GM21528 (cell line): ENCODE results near the gene RIN3.

Experiments used
- ATAC-seq: cut with Tn5 transposase; IDR thresholded peaks from one replicate; pipeline ENCODE4 v1.9.1; 2021; ENCODE audit warnings: mild to moderate bottlenecking, moderate library complexity; ENCODE audit not compliant: unreplicated experiment, low FRiP score

RIN3 gene

DNA sequence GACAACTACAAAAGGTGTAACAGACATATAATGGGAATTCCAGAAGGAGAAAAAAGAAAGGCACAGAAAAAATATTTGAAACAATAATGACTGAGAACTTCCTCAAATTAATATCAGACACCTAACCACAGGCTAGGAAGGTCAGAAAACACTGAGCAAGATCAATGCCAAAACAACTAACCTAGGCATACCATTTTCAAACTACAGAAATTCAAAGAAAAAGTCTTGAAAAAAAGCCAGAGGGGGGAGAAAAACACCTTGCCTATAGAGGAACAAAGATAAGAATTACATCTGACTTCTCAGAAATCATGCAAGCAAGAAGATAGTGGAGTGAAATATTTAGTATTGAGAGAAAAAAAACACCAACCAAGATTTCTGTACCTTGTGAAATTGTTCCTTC is 77.8 kb downstream of the RIN3 start:
- ATAC-seq = no peak

DNA sequence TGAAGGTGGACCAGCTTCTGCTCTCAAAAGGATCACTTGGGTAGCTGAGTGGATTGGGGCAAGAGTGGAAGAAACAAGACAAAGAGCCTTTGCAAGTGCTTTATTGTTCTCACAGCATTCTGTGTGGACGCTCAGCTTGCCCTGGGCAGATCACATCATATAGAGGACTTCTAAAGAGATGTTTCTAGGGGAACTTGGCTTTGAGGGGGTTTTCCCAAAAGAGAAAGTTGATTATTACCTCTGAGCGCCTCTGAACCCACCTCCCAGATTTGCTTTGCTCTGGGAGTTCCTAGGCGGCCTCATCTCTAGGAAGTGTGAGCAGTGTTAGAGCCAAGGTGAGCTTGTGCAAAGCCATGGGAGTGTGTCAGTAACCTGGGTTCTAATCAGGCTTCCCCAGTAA is 81.7 kb downstream of the RIN3 start:
- no peak for ATAC-seq

DNA sequence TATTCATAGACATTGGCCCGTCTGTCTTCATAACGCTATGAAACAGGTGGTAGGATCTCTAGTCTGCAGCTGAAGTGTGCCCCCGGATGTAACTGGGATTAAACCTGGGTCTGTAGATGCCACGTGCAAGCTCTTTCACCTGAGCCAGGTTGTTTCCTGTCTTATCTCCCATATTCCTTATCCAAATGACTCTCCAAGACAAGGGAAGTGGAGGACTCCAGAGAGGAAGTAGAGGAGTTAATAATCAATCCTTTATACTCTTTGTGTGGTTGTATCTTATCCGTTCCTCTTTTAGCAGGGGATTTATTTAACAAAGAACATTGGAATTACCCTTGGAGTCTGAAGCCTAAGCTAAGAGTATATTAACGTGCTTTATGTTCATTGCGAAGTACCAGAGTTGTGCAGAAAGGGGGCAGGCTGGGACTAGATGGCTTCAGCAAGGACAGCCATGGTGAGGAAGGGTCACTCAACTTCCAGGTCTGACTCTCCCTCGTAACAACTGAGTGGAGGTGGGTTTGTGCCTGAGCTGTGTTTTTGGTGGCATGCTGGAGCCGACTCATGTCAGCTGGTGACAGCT is 82.8 kb downstream of the RIN3 start:
- no peak for ATAC-seq

DNA sequence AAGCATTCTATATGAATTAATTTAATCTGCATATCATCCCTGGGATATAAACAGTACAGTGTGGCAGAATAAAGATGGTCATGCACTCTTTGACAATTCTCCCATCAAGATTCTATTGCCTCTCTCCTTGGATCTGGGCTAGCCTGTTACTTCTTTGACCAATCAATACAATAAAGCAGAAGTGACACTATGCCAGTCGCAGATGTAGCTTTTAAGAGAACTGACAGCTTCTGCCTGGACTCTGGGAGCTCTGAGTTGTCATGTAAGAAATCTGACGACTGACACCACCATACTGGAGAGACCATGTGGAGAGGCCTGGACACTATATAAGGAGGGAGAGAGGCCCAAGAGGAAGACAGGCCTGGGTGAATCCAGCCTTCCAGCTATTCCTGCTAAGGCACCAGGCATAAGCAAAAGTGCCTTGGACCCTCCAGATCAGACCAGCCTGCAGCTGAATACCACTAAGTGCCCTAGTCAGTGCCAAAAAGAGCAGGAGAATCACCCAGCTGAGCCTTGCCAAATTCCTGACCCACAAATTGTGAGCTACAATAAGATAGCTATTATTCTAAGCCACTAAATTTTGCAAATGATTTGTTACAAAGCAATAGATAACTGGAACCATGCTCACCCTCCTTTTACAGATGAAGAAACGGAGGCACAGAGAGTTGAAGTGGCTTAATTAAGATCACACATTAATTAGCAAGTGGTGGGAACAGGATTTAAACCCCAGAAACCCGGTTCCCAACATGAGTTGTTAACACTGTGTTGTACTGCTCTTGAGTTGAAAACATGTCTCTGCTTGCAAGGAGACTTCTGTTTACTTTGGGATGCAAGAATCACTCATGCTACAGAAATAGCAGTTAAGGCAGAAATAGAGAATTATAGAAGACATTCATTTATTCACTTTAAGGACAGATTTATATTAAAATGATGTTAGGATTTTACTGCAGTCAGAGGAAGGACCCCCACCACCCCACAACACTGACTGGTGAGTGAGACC is 84.6 kb downstream of the RIN3 start:
- ATAC-seq = no peak

DNA sequence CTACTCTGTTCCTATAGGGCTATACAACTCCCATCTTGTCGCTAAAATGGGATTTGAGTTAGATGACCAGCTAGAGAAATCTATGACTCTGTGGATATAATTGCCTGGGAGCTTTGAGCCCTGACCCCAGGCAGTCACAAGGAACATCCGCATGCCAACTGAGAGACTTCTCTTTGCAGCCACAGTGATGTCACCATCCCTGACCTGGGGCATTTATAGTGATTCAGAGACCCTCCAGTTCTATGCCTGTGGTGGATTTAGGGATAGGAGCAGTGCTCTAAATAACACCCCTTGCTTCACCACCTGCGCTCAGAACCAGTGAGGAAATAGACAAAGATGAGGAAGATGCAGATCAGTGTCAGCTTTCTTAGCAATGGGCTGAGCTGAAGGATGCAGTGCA is 86.2 kb downstream of the RIN3 start:
- ATAC-seq = no peak

DNA sequence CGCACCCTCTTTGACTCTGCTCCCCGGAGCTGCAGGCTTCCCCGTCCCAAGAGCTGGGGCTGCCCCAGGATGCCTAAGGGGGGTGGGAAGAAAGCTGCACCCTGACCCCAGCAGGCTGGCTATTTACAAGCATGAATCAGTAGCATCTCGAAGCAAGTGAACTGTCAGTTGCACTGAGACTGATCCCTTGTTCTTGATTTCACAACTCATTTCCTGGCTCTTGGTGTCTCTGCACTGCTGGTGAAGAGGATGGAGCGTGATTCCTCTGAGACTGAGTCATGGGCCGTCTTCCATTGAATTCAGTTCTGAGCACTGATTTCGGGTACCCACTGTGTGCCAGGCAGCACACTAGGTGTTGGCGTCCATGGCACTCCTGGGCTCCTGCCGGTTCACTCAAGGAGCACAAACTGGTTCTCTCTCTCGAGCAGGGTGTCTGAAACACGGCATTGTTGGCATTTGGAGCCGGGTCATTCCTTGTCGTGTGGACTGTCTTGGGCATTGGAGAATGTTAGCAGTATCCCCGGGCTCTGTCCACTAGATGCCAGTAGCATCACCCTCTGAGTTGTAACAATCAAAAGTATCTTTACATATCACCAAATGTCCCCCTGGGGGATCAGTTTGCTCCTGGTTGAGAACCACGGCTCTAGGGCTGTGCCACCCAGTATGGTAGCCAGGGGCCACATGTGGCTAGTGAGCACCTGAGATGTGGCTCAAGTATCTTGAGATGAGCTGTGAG is 86.9 kb downstream of the RIN3 start:
- ATAC-seq = no peak

DNA sequence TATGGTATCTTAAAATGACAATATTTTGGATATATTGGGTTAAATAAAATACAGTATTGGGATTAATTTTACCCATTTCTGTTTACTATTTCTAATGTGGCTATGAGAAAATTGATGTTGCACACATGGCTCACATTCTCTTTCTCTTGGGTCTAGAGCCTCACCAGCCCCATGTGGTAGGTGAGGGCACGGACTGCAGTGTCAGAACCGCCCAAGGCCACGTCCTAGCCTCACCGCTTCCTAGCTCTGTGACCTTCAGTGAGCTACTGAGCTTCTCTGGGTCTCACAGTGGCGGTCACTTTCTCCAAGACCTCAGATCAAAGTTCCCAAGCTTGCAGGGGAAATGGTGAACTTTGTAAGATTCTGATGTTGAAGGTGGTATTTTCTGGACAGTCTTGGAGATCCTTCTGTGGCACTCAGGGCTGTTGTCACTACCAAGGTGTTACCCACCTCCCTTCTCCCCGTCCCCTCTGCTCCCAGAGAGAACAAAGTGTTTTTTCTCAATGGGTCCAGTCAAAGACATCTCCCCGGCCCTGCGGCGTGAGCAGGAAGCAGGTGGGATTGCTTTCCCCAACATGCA is 87.6 kb downstream of the RIN3 start:
- ATAC-seq = no peak

DNA sequence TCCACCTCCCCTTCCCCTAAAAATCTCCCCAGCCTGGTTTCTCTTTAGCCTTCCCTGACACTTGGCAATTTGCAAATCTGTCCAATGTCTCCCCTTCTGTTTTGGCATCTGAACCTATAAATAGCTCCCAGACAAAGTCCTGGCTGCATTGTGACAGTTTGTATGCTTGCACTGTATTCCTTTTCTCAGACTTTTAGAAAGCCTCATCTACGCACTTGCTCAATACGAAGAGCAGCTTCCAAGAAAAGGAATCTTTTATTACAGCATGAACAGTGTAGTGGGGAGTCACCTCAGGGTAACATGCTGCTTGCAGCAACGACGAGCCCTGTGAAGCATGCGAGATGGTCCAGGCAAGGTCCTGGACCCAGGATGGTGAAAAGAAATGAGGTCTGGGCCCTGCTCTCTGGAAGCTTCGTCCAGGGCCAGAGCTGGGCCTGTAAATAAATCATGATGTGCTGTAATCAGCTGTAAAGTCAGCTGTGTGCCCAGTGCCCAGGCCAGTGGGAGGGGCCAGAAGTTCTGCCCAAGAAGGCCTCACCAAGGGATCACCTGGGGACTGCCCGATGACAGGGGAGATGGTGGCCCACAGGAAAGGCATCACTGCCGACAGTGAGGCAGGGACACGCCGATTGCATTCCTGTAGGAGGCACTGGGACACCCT is 88.3 kb downstream of the RIN3 start:
- no peak for ATAC-seq

DNA sequence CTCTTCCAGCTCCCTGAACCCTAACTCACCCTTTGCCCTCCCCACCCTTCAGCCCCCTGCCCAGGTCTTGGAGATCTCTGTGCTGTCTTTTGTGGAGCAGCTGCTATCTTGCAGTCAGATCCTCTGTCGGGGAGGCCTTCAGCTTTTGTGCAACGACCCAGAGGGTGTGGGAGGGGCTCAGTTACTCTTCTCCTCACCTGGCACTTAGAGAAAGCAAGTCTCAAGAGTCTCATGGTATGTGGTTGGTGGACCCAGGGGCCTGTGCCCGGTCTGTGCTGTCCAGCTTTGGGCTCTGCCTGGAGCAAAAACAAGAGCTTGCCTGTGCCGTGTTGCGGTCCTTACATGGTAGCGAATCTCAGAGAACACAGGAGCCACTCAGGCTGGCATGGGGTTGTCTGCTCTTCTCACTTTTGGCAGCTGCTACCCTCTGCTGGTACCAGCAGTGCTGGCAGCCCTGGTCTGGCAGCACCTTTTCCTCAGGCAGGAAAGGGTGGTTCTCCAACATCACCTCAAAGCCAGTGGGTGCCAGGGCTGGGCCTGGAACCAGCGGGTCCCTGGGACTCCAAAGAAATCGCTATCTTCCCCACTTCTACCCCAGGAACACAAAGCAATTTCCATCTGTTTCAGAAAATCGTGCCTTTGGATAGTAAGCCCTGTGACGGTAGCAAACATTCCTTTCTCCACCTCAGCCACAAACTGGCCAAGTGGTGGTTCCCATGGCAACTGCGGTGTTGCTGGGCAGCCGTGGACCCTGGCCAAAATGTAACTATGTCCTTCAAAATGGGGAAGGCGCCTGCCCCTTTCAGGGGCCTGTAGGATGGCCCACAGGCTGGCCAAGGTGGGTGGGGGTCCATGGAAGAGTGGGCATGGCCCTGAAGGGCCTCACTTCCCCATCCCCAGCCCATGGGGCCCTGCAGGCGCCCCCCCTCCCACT is 90.0 kb downstream of the RIN3 start:
- no peak for ATAC-seq

DNA sequence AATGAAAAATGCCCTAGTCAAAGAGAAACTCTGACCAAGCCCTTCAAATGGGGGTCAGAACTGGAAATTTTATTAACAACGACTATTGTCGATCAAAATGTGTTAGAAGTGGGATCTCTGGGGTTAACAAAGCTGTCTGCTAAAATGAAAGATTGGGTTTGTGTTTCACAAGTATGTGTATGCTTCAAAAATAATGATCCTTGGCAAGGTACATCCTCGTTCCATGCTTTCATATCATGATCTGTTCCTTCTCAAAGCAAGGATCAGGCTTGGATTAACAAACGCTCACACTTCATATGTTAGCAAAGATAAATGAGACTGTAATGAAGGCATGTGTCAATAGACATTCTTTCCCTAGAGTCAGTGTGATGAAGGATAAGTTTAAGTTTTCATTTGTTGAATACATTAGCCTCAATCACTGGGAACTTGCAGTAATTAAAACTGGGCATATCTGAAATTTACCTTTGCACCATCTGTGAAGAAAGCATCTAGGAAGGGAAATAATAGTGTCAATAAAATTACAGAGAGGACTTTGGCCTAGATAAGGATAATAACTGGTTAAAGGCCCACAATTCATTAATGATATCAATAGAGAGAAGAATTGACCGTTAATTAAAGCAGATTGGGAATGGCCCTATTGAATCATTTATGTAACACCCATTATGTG is 91.8 kb downstream of the RIN3 start:
- no peak for ATAC-seq

DNA sequence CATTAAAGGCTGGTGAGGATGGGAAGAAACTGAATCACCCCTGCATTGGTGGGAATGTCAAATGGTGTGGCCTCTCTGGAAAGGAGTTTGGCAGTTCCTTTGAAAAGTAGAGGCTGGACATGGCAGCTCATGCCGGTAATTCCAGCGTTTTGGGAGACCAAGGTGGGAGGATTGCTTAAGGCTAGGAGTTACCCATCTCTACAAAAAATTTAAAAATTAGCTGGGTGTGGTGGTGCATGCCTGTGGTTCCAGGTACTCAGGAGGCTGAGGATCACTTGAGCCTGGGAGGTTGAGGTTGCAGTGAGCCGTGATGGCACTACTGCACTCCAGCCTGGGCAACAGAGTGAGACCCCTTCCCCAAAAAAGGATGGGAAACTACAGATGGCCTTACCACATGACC is 93.7 kb downstream of the RIN3 start:
- ATAC-seq = no peak

DNA sequence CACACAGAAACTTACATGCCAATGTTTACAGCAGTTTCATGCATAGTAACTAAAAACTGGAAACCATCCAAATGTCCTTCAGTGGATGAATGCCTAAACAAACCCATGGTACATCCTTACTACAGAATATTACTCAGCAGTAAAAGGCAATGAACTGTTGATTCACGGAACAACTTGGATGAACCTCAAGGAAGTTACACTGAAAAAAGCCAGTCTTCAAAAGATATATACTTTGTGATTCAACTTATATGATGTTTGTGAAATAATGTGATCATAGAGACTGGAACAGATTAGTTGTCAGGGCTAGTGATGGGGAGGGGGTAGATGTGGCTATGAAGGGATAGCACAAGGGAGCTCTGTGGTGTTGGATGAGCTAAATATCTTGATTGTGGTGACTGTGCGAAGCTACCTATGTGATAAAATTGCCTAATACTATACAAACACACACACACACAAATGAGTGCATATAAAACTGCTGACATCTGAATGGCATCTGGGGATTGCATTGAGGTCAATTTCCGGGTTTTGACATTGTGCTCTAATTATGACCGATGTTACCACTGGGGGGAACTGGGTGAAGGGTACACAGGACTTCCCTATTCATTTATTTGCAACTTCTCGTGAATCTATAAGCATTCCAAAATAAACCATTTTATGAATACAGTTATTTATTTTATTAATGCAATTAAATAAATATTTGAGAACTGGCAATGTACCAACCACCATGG is 94.3 kb downstream of the RIN3 start:
- ATAC-seq = no peak

DNA sequence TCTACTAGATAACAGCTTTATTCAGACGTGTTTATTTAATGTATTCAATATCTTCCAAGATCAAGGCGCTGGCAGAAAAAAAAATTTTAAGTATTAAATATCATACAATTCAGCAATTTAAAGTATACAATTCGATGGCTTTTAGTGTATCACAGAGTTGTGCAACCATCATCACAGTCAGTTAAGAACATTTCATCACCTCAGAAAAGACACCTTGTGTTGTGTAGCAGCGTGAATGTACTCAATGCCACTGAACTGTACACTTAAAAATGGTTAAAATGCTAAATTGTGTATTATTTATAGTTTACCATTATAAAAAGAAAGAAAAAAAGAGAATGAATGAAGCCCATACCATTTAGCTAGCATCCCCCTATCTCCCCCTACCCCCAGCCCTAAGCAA is 96.4 kb downstream of the RIN3 start:
- no peak for ATAC-seq

DNA sequence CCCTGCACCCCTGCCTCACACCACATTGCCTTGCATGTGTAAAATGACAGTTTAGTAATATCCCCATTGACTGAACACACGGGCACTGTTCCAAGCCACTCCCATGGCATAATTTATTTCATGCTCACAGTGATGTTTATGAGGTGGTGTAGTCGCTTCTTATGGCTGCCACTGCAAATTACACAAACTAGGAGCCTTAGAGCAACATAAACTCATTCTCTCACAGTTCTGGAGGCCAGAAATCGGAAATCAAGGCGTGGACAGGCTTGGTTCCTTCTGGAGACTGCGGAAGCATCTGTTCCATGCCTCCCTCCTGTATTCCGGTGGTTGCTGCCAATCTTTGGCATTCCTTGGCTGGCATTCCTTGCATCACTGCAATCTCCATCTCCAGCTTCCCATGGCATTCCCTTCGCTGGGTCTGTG is 97.3 kb downstream of the RIN3 start:
- no peak for ATAC-seq

DNA sequence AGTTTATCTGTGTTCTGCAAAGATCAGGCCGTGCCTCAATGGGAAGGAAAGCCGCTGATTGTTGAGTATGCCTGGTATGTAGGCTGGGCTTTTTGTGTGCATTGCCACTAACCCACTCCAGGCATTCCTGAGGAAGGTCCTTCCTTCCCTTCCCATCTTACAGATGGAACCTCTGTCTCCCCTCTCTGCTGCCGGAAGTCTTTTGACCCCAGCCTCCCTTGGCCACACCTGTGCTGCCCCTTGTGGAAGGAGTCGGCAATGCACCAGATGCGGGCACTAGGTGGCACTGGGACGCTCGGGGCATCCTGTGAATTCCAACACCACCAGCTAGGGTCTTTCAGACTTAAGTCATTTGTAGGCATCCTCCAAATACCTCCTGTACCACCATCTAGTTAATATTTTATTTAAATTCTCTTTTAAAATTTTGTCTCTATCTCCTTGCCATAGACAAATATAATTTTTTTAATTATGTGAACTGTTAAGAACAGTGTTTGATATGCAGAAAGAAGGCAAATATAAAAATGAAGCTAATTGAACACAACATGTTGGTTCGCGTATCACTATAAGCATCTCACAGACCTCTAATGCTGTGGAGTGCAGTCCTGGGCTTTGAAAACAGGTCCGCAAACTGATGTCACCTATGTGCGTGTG is 99.6 kb downstream of the RIN3 start:
- no peak for ATAC-seq

DNA sequence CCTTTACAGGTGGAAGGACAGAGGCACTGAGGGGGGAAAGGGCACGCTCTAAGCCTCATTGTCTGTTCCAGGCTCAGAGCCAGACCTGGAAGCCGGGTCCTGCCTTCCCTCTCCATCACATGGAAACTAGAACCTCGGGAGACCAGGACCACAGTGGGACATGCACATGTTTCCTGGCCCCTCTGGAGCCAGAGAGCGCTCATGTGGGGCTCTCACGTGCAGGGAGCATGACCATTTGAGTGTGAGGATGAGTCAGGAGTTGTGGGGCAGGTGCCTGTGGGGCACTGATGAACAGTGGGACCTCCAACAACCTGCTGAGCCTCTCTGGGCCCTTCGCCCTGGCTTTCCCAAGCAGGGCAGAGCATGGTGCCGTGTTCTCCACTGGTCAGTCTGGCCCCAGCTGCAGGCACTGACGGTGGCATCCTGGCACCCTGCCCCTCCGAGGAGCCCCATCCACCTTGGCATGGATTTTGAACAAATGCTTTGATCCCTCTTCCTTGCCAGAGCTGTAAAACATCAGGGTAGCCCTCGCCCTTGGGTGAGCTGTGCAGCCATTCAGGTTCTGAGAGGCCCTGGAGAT is 100.2 kb downstream of the RIN3 start:
- no peak for ATAC-seq

DNA sequence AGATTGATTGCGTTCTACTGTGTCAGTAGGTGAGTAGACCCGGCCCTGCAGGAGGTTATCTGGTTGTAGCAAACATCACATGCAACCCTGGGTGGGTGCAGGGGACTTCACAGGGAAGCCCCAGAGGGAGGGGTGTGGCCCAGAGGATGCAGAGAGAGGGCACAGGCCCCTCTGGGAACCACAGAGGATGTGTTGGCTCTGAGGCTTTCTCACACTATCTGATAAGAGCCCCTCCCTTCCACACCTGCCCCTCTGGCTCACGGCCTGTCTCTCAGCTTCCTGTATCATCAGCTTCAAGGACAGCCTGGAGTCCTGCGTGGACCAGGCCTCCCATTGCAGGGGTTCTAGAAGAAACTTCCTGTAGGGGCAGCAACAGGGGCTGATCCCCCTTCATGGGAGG is 101.9 kb downstream of the RIN3 start:
- ATAC-seq = peak; percentile 82
